Coronary artery (tissue), 2 donors: ENCODE results near the gene RAP1A.

Source experiments
- DNase-seq: peaks from one replicate; pipeline ENCODE4 v3.0.0-alpha.2; 2017; ENCODE audit warnings: low spot score
- H3K27ac ChIP-seq, 2 donors: fragments of 200-600 bp; sonication (generic); one replicate each; pipeline ENCODE4 v1.5.1; 2016 to 2019
- H3K4me3 ChIP-seq: fragments of 200-600 bp; sonication (generic); 2 replicates; pipeline ENCODE4 v1.5.1; 2016; ENCODE audit warnings: mild to moderate bottlenecking, moderate library complexity
- CTCF ChIP-seq: fragments of 200-600 bp; sonication (generic); IDR thresholded peaks from one replicate; pipeline ENCODE4 v1.5.1; 2019; ENCODE audit warnings: antibody characterized with exemption

Gene RAP1A

DNA sequence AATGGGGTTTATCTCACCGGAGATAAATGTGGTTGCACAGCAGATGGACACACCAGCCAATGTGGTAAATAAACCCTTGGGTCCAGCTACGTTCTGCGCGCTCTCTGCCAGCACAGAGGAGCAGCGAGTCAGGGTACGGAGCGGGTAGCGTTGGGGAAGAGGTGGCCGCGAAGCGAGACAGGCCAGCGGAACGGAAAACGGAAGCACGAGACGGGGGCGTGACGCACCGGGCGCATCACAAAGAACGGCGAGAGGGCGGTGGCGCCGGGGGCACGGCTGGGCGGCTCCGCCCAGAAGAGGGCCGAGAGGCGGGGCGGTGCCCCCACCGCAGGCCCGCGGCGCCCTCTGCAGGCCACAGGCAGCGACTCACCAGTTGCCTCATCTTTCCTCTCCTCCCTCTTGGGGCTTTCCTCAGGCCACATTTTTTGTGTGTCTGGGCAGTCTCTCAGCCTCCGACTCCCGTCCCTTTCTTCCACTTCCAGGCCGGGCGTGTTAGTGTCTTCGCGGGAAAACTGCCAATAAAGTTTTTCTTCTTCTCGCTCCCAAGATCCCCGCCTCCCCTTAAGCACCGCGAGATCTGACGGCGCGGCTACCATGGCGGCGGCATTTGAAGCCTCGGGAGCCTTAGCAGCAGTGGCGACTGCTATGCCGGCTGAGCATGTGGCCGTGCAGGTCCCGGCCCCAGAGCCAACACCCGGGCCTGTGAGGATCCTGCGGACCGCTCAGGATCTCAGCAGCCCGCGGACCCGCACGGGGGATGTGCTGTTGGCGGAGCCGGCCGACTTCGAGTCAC lies 135.9 kb downstream of the RAP1A start, which contains the start of gene DDX20:
Gene DDX20 (plus strand): TSS at position 571 of the 793 bp plus-strand sequence. CDS start 24 bp downstream, at position 595.
- Histone ChIP-seq H3K4me3 (peak within 1 kb of the TSS; percentile 87), H3K27ac (peak within 1 kb of the TSS; percentile 95 to 96)
- DNase-seq = peak; percentile 94
- TF ChIP-seq CTCF = peak; percentile 84

- no peak for DNase-seq
- H3K27ac ChIP-seq = peak overlapping the region; percentile 95 to 96
- TF ChIP-seq CTCF = no peak
- peak overlapping the region; percentile 87 for H3K4me3 ChIP-seq
Measured at GRCh38 chr1:111756124-111756513, 136.5 kb downstream of the RAP1A start.

- Histone ChIP-seq H3K27ac (no peak overlapping the region), H3K4me3 (no peak overlapping the region)
- DNase-seq = no peak
- no peak for TF ChIP-seq CTCF
Measured at GRCh38 chr1:111758373-111758772, 138.8 kb downstream of the RAP1A start.

GRCh38 chr1:111761717-111762116 lies 142.1 kb downstream of the RAP1A start:
- no peak overlapping the region for H3K4me3 ChIP-seq
- no peak for TF ChIP-seq CTCF
- no peak overlapping the region for H3K27ac ChIP-seq
- DNase-seq = no peak

DNA sequence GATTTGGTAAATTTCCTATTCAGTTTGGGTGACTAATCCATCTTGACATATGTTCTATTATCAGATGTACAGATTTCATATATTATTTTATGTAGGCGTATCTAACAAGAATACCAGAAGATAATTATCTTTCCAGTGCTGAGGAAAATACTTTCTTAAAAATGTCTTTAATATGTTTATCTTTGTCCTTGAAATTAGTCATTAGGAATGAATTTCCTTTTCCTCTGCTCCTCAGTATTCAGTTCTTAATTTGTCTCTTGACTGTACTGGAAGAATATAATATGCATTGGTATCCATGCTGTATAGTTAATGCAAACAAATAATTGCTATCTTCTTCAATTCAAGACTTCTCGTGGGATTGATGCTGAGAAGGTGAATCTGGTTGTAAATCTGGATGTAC lies 142.7 kb downstream of the RAP1A start:
- no peak overlapping the region for H3K4me3 ChIP-seq
- TF ChIP-seq CTCF = no peak
- no peak for DNase-seq
- H3K27ac ChIP-seq = no peak overlapping the region
